Dermis blood vessel endothelial cell (primary cell): Measurements from ENCODE around the gene B4GALNT3. TPM values are rescaled to one million over a fixed set of nuclear protein-coding genes. Genes with fewer than 3 reads are reported as not detected.

Experiments
- DNase-seq: peaks from one replicate; pipeline ENCODE4 v3.0.0; 2010
- total RNA-seq: library from RNA; depleted of rRNA; stranded (reverse); fragments of >200 nt; gene quantifications from 2 replicates; pipeline ENCODE4 v1.2.3, GENCODE V29; 2014

The B4GALNT3 gene
- total RNA-seq, 1 donor from 2014 or later = not detected

GRCh38 chr12:599756-600155 lies 140.0 kb downstream of the B4GALNT3 start:
- DNase-seq = no peak

GRCh38 chr12:601976-602699 lies 142.4 kb downstream of the B4GALNT3 start:
- DNase-seq = no peak

- no peak for DNase-seq
Observed at GRCh38 chr12:602700-603068, 142.9 kb downstream of the B4GALNT3 start.

DNA sequence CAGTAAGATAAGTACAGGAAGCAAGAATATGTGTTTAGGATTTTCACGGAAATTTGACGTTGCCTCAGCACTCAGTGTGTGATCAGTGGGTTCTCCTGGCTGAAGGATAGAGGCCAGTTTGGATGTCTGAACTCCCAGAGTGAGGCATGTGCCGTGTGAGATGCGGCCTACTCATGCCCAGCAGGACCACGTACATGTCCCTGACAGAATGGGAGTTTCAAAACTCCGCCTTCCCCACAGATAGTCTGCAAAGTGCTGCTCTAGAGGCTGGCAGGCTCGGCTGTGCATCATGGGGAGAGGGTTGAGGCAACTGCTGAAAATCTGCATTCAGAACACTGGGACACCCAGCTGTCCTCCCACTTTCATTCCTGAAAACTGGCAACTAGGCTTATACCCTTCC lies 145.2 kb downstream of the B4GALNT3 start:
- no peak for DNase-seq

GRCh38 chr12:607541-608001 lies 147.8 kb downstream of the B4GALNT3 start:
- peak; percentile 93 for DNase-seq

GRCh38 chr12:608413-608812 lies 148.7 kb downstream of the B4GALNT3 start:
- no peak for DNase-seq

GRCh38 chr12:608921-609320 lies 149.2 kb downstream of the B4GALNT3 start:
- no peak for DNase-seq

GRCh38 chr12:611721-612120 lies 152.0 kb downstream of the B4GALNT3 start:
- no peak for DNase-seq

- no peak for DNase-seq
Observed at GRCh38 chr12:612293-612692, 152.6 kb downstream of the B4GALNT3 start.

- DNase-seq = no peak
Observed at GRCh38 chr12:612886-613285, 153.1 kb downstream of the B4GALNT3 start.

Other genes with a start within 250 kb of the B4GALNT3 start
- gene SLC6A12, start 245.8 kb upstream of the B4GALNT3 start, total RNA-seq = 0.34 TPM in 1 of 2 replicates, not detected in the other
- gene SLC6A13, start 197.1 kb upstream of the B4GALNT3 start, total RNA-seq = 0.14 and 0.17 TPM in 2 replicates
- gene KDM5A, start 70.6 kb upstream of the B4GALNT3 start, total RNA-seq = 68.1 and 73.5 TPM in 2 replicates
- gene CCDC77, start 58.3 kb upstream of the B4GALNT3 start, total RNA-seq = 6.6 and 14.8 TPM in 2 replicates
- 1.2 and 4.8 TPM in 2 replicates for gene NINJ2, start 203.5 kb downstream of the B4GALNT3 start, total RNA-seq